ENCODE measurements around the gene DRAXIN. TPM values are rescaled to one million over a fixed set of nuclear protein-coding genes. Genes with fewer than 3 reads are reported as not detected.

The DRAXIN gene
- polyA plus RNA-seq, 1 experiment, result 0.04 TPM

GRCh38 chr1:11651017-11651416 is 40.5 kb upstream of the DRAXIN start:
- DNase-seq (ENCODE audit: low read depth, low spot score), result no peak
- POLR2A ChIA-PET, result interaction anchor here (1.4 kb wide), 1 partner anchor 257 kb away, joined by 6 read pairs; no protein-coding TSS in a partner anchor
- Histone ChIP-seq H3K9me3 (ENCODE audit: control insufficient read depth, insufficient read depth, low read length) (no peaks in the 10 kb centered on the region; the same call in 1 of the 2 replicates), H3K27ac (ENCODE audit: low read depth, low read length) (no peak overlapping the region), H3K27me3 (ENCODE audit: control insufficient read depth, insufficient read depth, low read length) (peaks cover 31% of the 10 kb centered on the region), H3K4me3 (ENCODE audit: low read depth, low read length) (no peak overlapping the region)
- TF ChIP-seq CTCF (IDR thresholded peaks at IDR 0.05; ENCODE audit: low read depth, low read length), result no peak
- CTCF ChIA-PET, result interaction anchor here (1.6 to 2.4 kb wide), 6 partner anchors 13 to 613 kb away, joined by 4 to 31 read pairs (median 10); partner anchors contain the start of genes AGTRAP and FBXO6

- Histone ChIP-seq H3K27me3 (ENCODE audit: control insufficient read depth, insufficient read depth, low read length) (peaks cover 27% of the 10 kb centered on the region), H3K27ac (ENCODE audit: low read depth, low read length) (no peak overlapping the region), H3K9me3 (ENCODE audit: control insufficient read depth, insufficient read depth, low read length) (no peaks in the 10 kb centered on the region; the same call in 1 of the 2 replicates), H3K4me3 (ENCODE audit: low read depth, low read length) (no peak overlapping the region)
- DNase-seq (ENCODE audit: low read depth, low spot score), result no peak
- ChIA-PET POLR2A (no interaction called here), CTCF (interaction anchor here (0.7 to 1.8 kb wide), 3 partner anchors 9 to 615 kb away, joined by 3 to 6 read pairs (median 4); no protein-coding TSS in a partner anchor)
- no peak for TF ChIP-seq CTCF (IDR thresholded peaks at IDR 0.05; ENCODE audit: low read depth, low read length)
These were observed 39.2 kb upstream of the DRAXIN start for GRCh38 chr1:11652203-11652780.

GRCh38 chr1:11653101-11653860 is 38.2 kb upstream of the DRAXIN start:
- Histone ChIP-seq H3K9me3 (ENCODE audit: control insufficient read depth, insufficient read depth, low read length) (no peaks in the 10 kb centered on the region; the same call in 1 of the 2 replicates), H3K27me3 (ENCODE audit: control insufficient read depth, insufficient read depth, low read length) (peaks cover 26% of the 10 kb centered on the region), H3K4me3 (ENCODE audit: low read depth, low read length) (no peak overlapping the region), H3K27ac (ENCODE audit: low read depth, low read length) (no peak overlapping the region)
- DNase-seq (ENCODE audit: low read depth, low spot score), result no peak
- CTCF ChIA-PET, result interaction anchor here (0.6 to 1.8 kb wide), 7 partner anchors 10 to 616 kb away, joined by 3 to 6 read pairs (median 4); partner anchors contain the start of gene FBXO6
- TF ChIP-seq CTCF (IDR thresholded peaks at IDR 0.05; ENCODE audit: low read depth, low read length), result no peak
- POLR2A ChIA-PET, result no interaction called here

- H3K4me3 ChIP-seq (ENCODE audit: low read depth, low read length), result peak overlapping the region; percentile 69; the same call in 1 of the 2 replicates
These were observed 37.7 kb upstream of the DRAXIN start for GRCh38 chr1:11653861-11654136.

More at GRCh38 chr1:11653861-11654136, 37.7 kb upstream of the DRAXIN start:
- no peak for DNase-seq (ENCODE audit: low read depth, low spot score)
- Histone ChIP-seq H3K27me3 (ENCODE audit: control insufficient read depth, insufficient read depth, low read length) (peaks cover 22% of the 10 kb centered on the region), H3K9me3 (ENCODE audit: control insufficient read depth, insufficient read depth, low read length) (no peaks in the 10 kb centered on the region; the same call in 1 of the 2 replicates), H3K27ac (ENCODE audit: low read depth, low read length) (no peak overlapping the region)
- ChIA-PET CTCF (interaction anchor here (0.6 to 1.8 kb wide), 6 partner anchors 10 to 616 kb away, joined by 3 to 6 read pairs (median 4); partner anchors contain the start of gene FBXO6), POLR2A (no interaction called here)
- no peak for TF ChIP-seq CTCF (IDR thresholded peaks at IDR 0.05; ENCODE audit: low read depth, low read length)
